Lung (tissue), 5 donors: ENCODE data around the gene BAX. TPM values are rescaled to one million over a fixed set of nuclear protein-coding genes. Genes with fewer than 3 reads are reported as not detected.

Experiments used
- polyA plus RNA-seq, 2 donors: library from polyadenylated mRNA; stranded (reverse); fragments of 200-250 nt; gene quantifications; one replicate each; pipeline ENCODE4 v1.2.1, GENCODE V29; 2013
- small RNA-seq: library from RNA; depleted of rRNA; stranded (forward); fragments of <200 nt; gene quantifications from one replicate; pipeline ENCODE3, GENCODE V24; 2014; ENCODE audit warnings: low replicate concordance
- total RNA-seq, 2 donors: library from RNA; depleted of rRNA in 1 of 2; stranded (reverse); fragments of >200 nt in 1 of 2; gene quantifications; one replicate each; pipeline ENCODE4 v1.2.1, GENCODE V29; 2014 to 2021
- donor health status: Bipolar disorder and iron deficiency.
- donor health status: healthy.
- donor health status: DM: yes; HTN: yes; CAD: no.

Gene BAX
- total and polyA plus RNA-seq, 4 donors = 25.9 to 121 (median 104) TPM

Small RNA genes within 50 kb of the gene (small RNA-seq; reads per million reads assigned to genes)
- gene AC026803.1 (not detected), gene MIR6798 (0.17 reads per million)

Other genes with a start within 250 kb of the BAX start
- gene MAMSTR, start 235.2 kb upstream of the BAX start, total RNA-seq = 1 to 10 TPM; 1.3 to 1.5 TPM
- gene MAMSTR, start 235.2 kb upstream of the BAX start, polyA plus RNA-seq = 1 to 10 TPM in 1 of 2 donors, under 1 TPM in 1; 0.48 to 1.2 TPM
- 10 to 100 TPM; 26.2 to 32.8 TPM for gene RASIP1, start 214.3 kb upstream of the BAX start, total RNA-seq
- gene RASIP1, start 214.3 kb upstream of the BAX start, polyA plus RNA-seq = 10 to 100 TPM; 24.7 to 37.9 TPM
- 1 to 10 TPM; 1.2 to 3.1 TPM for gene IZUMO1, start 208.0 kb upstream of the BAX start, total RNA-seq
- 1 to 10 TPM in 1 of 2 donors, under 1 TPM in 1; 0.97 to 2.4 TPM for gene IZUMO1, start 208.0 kb upstream of the BAX start, polyA plus RNA-seq
- gene FUT1, start 202.2 kb upstream of the BAX start, total RNA-seq = 10 to 100 TPM in 1 of 2 donors, 1 to 10 TPM in 1; 5.1 to 12.4 TPM
- 1 to 10 TPM; 5.5 to 8.6 TPM for gene FUT1, start 202.2 kb upstream of the BAX start, polyA plus RNA-seq
- gene FGF21, start 199.4 kb upstream of the BAX start, total RNA-seq = not detected
- gene FGF21, start 199.4 kb upstream of the BAX start, polyA plus RNA-seq = not detected
- gene BCAT2, start 143.8 kb upstream of the BAX start, total RNA-seq = 10 to 100 TPM; 36.5 to 93.7 TPM
- gene BCAT2, start 143.8 kb upstream of the BAX start, polyA plus RNA-seq = 10 to 100 TPM; 63.9 to 72.7 TPM
- gene HSD17B14, start 118.4 kb upstream of the BAX start, total RNA-seq = 10 to 100 TPM; 12.8 to 17.9 TPM
- gene HSD17B14, start 118.4 kb upstream of the BAX start, polyA plus RNA-seq = 10 to 100 TPM in 1 of 2 donors, 1 to 10 TPM in 1; 9.0 to 39.1 TPM
- gene PLEKHA4, start 86.3 kb upstream of the BAX start, total RNA-seq = 10 to 100 TPM in 1 of 2 donors, 1 to 10 TPM in 1; 8.4 to 57.7 TPM
- 10 to 100 TPM; 19.3 to 22.0 TPM for gene PLEKHA4, start 86.3 kb upstream of the BAX start, polyA plus RNA-seq
- 100 to 1,000 TPM; 101 to 104 TPM for gene PPP1R15A, start 82.5 kb upstream of the BAX start, total RNA-seq
- 100 to 1,000 TPM; 203 to 208 TPM for gene PPP1R15A, start 82.5 kb upstream of the BAX start, polyA plus RNA-seq
- gene TULP2, start 56.1 kb upstream of the BAX start, total RNA-seq = under 1 TPM; 0.31 to 0.54 TPM
- gene TULP2, start 56.1 kb upstream of the BAX start, polyA plus RNA-seq = under 1 TPM; 0.13 to 0.20 TPM
- 100 to 1,000 TPM; 214 to 346 TPM for gene NUCB1, start 54.6 kb upstream of the BAX start, total RNA-seq
- gene NUCB1, start 54.6 kb upstream of the BAX start, polyA plus RNA-seq = 100 to 1,000 TPM; 362 to 367 TPM
- 1 to 10 TPM in 1 of 2 donors, under 1 TPM in 1; 0.51 to 2.8 TPM for gene DHDH, start 21.2 kb upstream of the BAX start, total RNA-seq
- 1 to 10 TPM in 1 of 2 donors, under 1 TPM in 1; 1.00 to 6.0 TPM for gene DHDH, start 21.2 kb upstream of the BAX start, polyA plus RNA-seq
- gene FTL, start 10.4 kb downstream of the BAX start, total RNA-seq = 1,000 to 10,000 TPM; 2,880 to 6,540 TPM
- over 10,000 TPM; 17,775 to 22,369 TPM for gene FTL, start 10.4 kb downstream of the BAX start, polyA plus RNA-seq
- 10 to 100 TPM; 34.1 to 49.7 TPM for gene GYS1, start 38.4 kb downstream of the BAX start, total RNA-seq
- gene GYS1, start 38.4 kb downstream of the BAX start, polyA plus RNA-seq = 10 to 100 TPM; 22.7 to 29.7 TPM
- 100 to 1,000 TPM in 1 of 2 donors, 10 to 100 TPM in 1; 85.6 to 108 TPM for gene RUVBL2, start 39.0 kb downstream of the BAX start, total RNA-seq
- 100 to 1,000 TPM in 1 of 2 donors, 10 to 100 TPM in 1; 80.7 to 112 TPM for gene RUVBL2, start 39.0 kb downstream of the BAX start, polyA plus RNA-seq
- gene LHB, start 62.2 kb downstream of the BAX start, total RNA-seq = under 1 TPM in 1 of 2 donors, not detected in 1; 0.74 TPM
- under 1 TPM; 0.32 to 0.67 TPM for gene LHB, start 62.2 kb downstream of the BAX start, polyA plus RNA-seq
- not detected for gene CGB3, start 69.5 kb downstream of the BAX start, total RNA-seq
- not detected for gene CGB3, start 69.5 kb downstream of the BAX start, polyA plus RNA-seq
- under 1 TPM in 1 of 2 donors, not detected in 1; 0.58 TPM for gene CGB2, start 77.0 kb downstream of the BAX start, total RNA-seq
- gene CGB2, start 77.0 kb downstream of the BAX start, polyA plus RNA-seq = not detected
- not detected for gene CGB1, start 82.0 kb downstream of the BAX start, total RNA-seq
- not detected for gene CGB1, start 82.0 kb downstream of the BAX start, polyA plus RNA-seq
- not detected for gene CGB5, start 89.0 kb downstream of the BAX start, total RNA-seq
- not detected for gene CGB5, start 89.0 kb downstream of the BAX start, polyA plus RNA-seq
- gene CGB8, start 94.2 kb downstream of the BAX start, total RNA-seq = not detected
- gene CGB8, start 94.2 kb downstream of the BAX start, polyA plus RNA-seq = not detected
- gene CGB7, start 102.9 kb downstream of the BAX start, total RNA-seq = under 1 TPM; 0.11 to 0.21 TPM
- under 1 TPM; 0.29 to 0.57 TPM for gene CGB7, start 102.9 kb downstream of the BAX start, polyA plus RNA-seq
- 1 to 10 TPM; 2.1 to 2.9 TPM for gene NTF4, start 109.9 kb downstream of the BAX start, total RNA-seq
- gene NTF4, start 109.9 kb downstream of the BAX start, polyA plus RNA-seq = 1 to 10 TPM; 2.8 to 5.2 TPM
- gene KCNA7, start 117.8 kb downstream of the BAX start, total RNA-seq = not detected
- gene KCNA7, start 117.8 kb downstream of the BAX start, polyA plus RNA-seq = not detected
- 100 to 1,000 TPM; 168 to 251 TPM for gene SNRNP70, start 130.6 kb downstream of the BAX start, total RNA-seq
- gene SNRNP70, start 130.6 kb downstream of the BAX start, polyA plus RNA-seq = 100 to 1,000 TPM; 143 to 191 TPM
- 1 to 10 TPM; 6.6 to 7.8 TPM for gene LIN7B, start 159.5 kb downstream of the BAX start, total RNA-seq
- 10 to 100 TPM in 1 of 2 donors, 1 to 10 TPM in 1; 6.4 to 12.4 TPM for gene LIN7B, start 159.5 kb downstream of the BAX start, polyA plus RNA-seq
- 1 to 10 TPM in 1 of 2 donors, not detected in 1; 1.9 TPM for gene C19orf73, start 164.3 kb downstream of the BAX start, total RNA-seq
- gene C19orf73, start 164.3 kb downstream of the BAX start, polyA plus RNA-seq = 1 to 10 TPM; 3.1 to 4.3 TPM
- gene PPFIA3, start 164.7 kb downstream of the BAX start, total RNA-seq = 1 to 10 TPM; 3.0 to 8.4 TPM
- 10 to 100 TPM in 1 of 2 donors, 1 to 10 TPM in 1; 8.8 to 10.6 TPM for gene PPFIA3, start 164.7 kb downstream of the BAX start, polyA plus RNA-seq
- gene HRC, start 200.5 kb downstream of the BAX start, total RNA-seq = 1 to 10 TPM in 1 of 2 donors, under 1 TPM in 1; 0.18 to 5.7 TPM
- gene HRC, start 200.5 kb downstream of the BAX start, polyA plus RNA-seq = 1 to 10 TPM in 1 of 2 donors, under 1 TPM in 1; 0.14 to 2.0 TPM
- 10 to 100 TPM; 19.8 to 70.1 TPM for gene TRPM4, start 202.9 kb downstream of the BAX start, total RNA-seq
- gene TRPM4, start 202.9 kb downstream of the BAX start, polyA plus RNA-seq = 10 to 100 TPM; 15.6 to 24.9 TPM